GM12878 (cell line): Measurements from ENCODE around the gene SLC47A2. TPM values are rescaled to one million over a fixed set of nuclear protein-coding genes. Genes with fewer than 3 reads are reported as not detected.

Experiments used
- ATAC-seq: fragments of 200-7000 bp; cut with Tn5 transposase; 3 replicates; pipeline ENCODE4 v1.9.1; 2020; ENCODE audit warnings: mild to moderate bottlenecking, moderate library complexity
- BruUV-seq: library from RNA; stranded (reverse); fragments of 400-500 nt; replicated peaks from 2 replicates; lab custom pipeline; 2021; lab: Mats Ljungman, UMichigan
- CTCF ChIA-PET: fragments of 300-600 bp; sonication (Branson Sonifier 250); formaldehyde crosslinking; extraction: SDS; loops from one replicate; lab custom pipeline; 2021; ENCODE audit warnings: inconsistent platforms; lab: Yijun Ruan, JAX
- POLR2A ChIA-PET: fragments of 350-600 bp; formaldehyde crosslinking; extraction: SDS; loops from one replicate; lab custom pipeline; 2021; ENCODE audit warnings: inconsistent platforms; lab: Charles Lee
- RAD21 ChIA-PET: fragments of 300-600 bp; sonication (Branson Sonifier 250); formaldehyde crosslinking; loops from one replicate; lab custom pipeline; 2023; ENCODE audit warnings: antibody characterized with exemption; ENCODE audit not compliant: unreplicated experiment; lab: Charles Lee
- SMC1A ChIA-PET: fragments of 300-600 bp; sonication (Branson Sonifier 250); formaldehyde crosslinking; loops from one replicate; lab custom pipeline; 2023; ENCODE audit not compliant: unreplicated experiment, uncharacterized antibody; lab: Charles Lee
- DNase-seq: peaks from one replicate; pipeline ENCODE4 v3.0.0-alpha.2; 2011; ENCODE audit warnings: low read depth, low spot score
- FAIRE-seq: peaks from 3 replicates; lab custom pipeline; 2011; peaks lifted over from hg19 to GRCh38; lab: Jason Lieb, UNC
- H2AFZ ChIP-seq: 2 replicates; pipeline ENCODE4 v1.6.0; 2011; ENCODE audit warnings: low read depth, low read length, control low read depth; ENCODE audit not compliant: control insufficient read depth
- H3K27ac ChIP-seq: 2 replicates; pipeline ENCODE4 v1.5.1; 2011; ENCODE audit warnings: control low read depth; ENCODE audit not compliant: control insufficient read depth, insufficient read depth
- H3K27me3 ChIP-seq, 2 experiments: replicated peaks in 1 of 2; 2 replicates each; pipeline versions ENCODE4 v1.6.0 to v1.6.1; 2011; ENCODE audit warnings: low read length in 1 of 2; ENCODE audit not compliant: control insufficient read depth in 2 of 2, insufficient read depth in 2 of 2
- H3K36me3 ChIP-seq, 2 experiments: 2 replicates each; pipeline ENCODE4 v1.5.1; 2011; ENCODE audit warnings: low read length in 1 of 2; ENCODE audit not compliant: control insufficient read depth in 2 of 2, insufficient read depth in 2 of 2
- H3K4me1 ChIP-seq: 2 replicates; pipeline ENCODE4 v1.6.1; 2011; ENCODE audit warnings: mild to moderate bottlenecking, low read length, moderate library complexity, mixed read lengths; ENCODE audit not compliant: control insufficient read depth, insufficient read depth
- H3K4me2 ChIP-seq: 2 replicates; pipeline ENCODE4 v1.6.0; 2011; ENCODE audit warnings: control low read depth; ENCODE audit not compliant: control insufficient read depth, insufficient read depth
- H3K4me3 ChIP-seq: fragments of 200-600 bp; sonication (generic); 2 replicates; pipeline ENCODE4 v1.5.1; 2016
- H3K79me2 ChIP-seq: 2 replicates; pipeline ENCODE4 v1.6.0; 2011; ENCODE audit warnings: low read length; ENCODE audit not compliant: control insufficient read depth, insufficient read depth
- H3K9ac ChIP-seq: 2 replicates; pipeline ENCODE4 v1.8.0; 2011; ENCODE audit warnings: low read length, control low read depth, mixed read lengths; ENCODE audit not compliant: control insufficient read depth, insufficient read depth
- H3K9me3 ChIP-seq: replicated peaks from 3 replicates; pipeline ENCODE4 v1.5.1; 2011; ENCODE audit warnings: mild to moderate bottlenecking, low read length; ENCODE audit not compliant: control insufficient read depth, insufficient read depth
- H4K20me1 ChIP-seq: 2 replicates; pipeline ENCODE4 v1.6.0; 2011; ENCODE audit not compliant: control insufficient read depth, insufficient read depth
- ASH2L ChIP-seq: fragments of 300-600, 200-600 bp; sonication (generic); IDR thresholded peaks from 2 replicates; pipeline ENCODE4 v1.6.1; 2017; ENCODE audit warnings: low read depth, mild to moderate bottlenecking, borderline replicate concordance
- CHD4 ChIP-seq: fragments of 200-600 bp; sonication (generic); IDR thresholded peaks from 2 replicates; pipeline ENCODE4 v1.6.1; 2016; ENCODE audit warnings: mild to moderate bottlenecking
- E2F8 ChIP-seq: fragments of 450-650 bp; IDR thresholded peaks from 2 replicates; pipeline ENCODE4 v1.6.1; 2018; ENCODE audit warnings: mild to moderate bottlenecking, low read depth, moderate library complexity; ENCODE audit not compliant: partially characterized antibody
- IKZF1 ChIP-seq: fragments of 450-650 bp; conservative IDR thresholded peaks from 2 replicates; pipeline ENCODE4 v1.6.1; 2017; ENCODE audit warnings: antibody characterized with exemption, mild to moderate bottlenecking
- JUNB ChIP-seq: IDR thresholded peaks from 2 replicates; pipeline ENCODE4 v1.6.1; 2016; ENCODE audit warnings: antibody characterized with exemption, mild to moderate bottlenecking
- KAT2A ChIP-seq: conservative IDR thresholded peaks from 2 replicates; pipeline ENCODE4 v1.6.1; 2011; ENCODE audit warnings: low read depth, low read length; ENCODE audit not compliant: control insufficient read depth
- NRF1 ChIP-seq: conservative IDR thresholded peaks from 2 replicates; pipeline ENCODE4 v1.6.1; 2011; ENCODE audit warnings: mild to moderate bottlenecking, low read depth, low read length, improper control_type of control experiment
- PRDM15 ChIP-seq: fragments of 450-650 bp; formaldehyde crosslinking; IDR thresholded peaks from 2 replicates; pipeline ENCODE4 v1.4.0; 2020; ENCODE audit warnings: mild to moderate bottlenecking, moderate library complexity
- SMC3 ChIP-seq: IDR thresholded peaks from 2 replicates; pipeline ENCODE4 v1.6.1; 2011; ENCODE audit warnings: low read length, improper control_type of control experiment, borderline replicate concordance
- STAT3 ChIP-seq: IDR thresholded peaks from 2 replicates; pipeline ENCODE4 v1.6.1; 2011; ENCODE audit warnings: low read depth, low read length, improper control_type of control experiment
- SUPT20H ChIP-seq: IDR thresholded peaks from 2 replicates; pipeline ENCODE4 v1.6.1; 2011; ENCODE audit warnings: low read depth, mild to moderate bottlenecking, low read length, moderate library complexity, borderline replicate concordance; ENCODE audit not compliant: control insufficient read depth
- ZNF592 ChIP-seq: fragments of 450-650 bp; IDR thresholded peaks from 2 replicates; pipeline ENCODE4 v1.6.1; 2017; ENCODE audit warnings: mild to moderate bottlenecking, moderate library complexity
- WGBS: methylation state at CpG from one replicate; pipeline ENCODE4 v1.1.6; 2016; ENCODE audit warnings: low lambda C conversion rate; ENCODE audit not compliant: insufficient replicate concordance, insufficient coverage; ENCODE audit errors: missing lambda C conversion rate; 5-methylcytosine and 5-hydroxymethylcytosine counted together
- in situ Hi-C: fragments of 300-500 bp; cut with MboI; formaldehyde crosslinking; loops from 9 replicates; pipeline ENCODE4 v1.14.3; 2018; ENCODE audit warnings: mixed read lengths
- intact Hi-C: fragments of 100-400 bp; cut with micrococcal nuclease; formaldehyde crosslinking; loops from one replicate; pipeline ENCODE4 v1.14.2; 2022; ENCODE audit not compliant: unreplicated experiment
- polyA plus RNA-seq, 11 experiments: library from polyadenylated mRNA; depleted of rRNA in 4 of 11; unstranded in 6 of 11; stranded (reverse) in 5 of 11; fragments of >200 nt; fragmentation: Nextera tagmentation in 4 of 11; fragmentation: Illumina TruSeq in 1 of 11; extraction: Ambion mirVana in 4 of 11; extraction: Trizol in 1 of 11; gene quantifications; 1 replicate in 1 of 11; 2 replicates in 10 of 11; pipeline versions ENCODE4 v1.2.1 to v1.2.3, GENCODE V29; 2011 to 2016; ENCODE audit warnings: inconsistent platforms in 2 of 11, missing spikeins in 2 of 11, low read depth in 1 of 11
- total RNA-seq, 4 experiments: library from RNA; depleted of rRNA in 3 of 4; stranded (reverse); fragments of >200 nt in 3 of 4; fragmentation: Illumina TruSeq in 1 of 4; extraction: Trizol in 1 of 4; gene quantifications; 2 replicates each; pipeline versions ENCODE4 v1.2.1 to v1.2.3, GENCODE V29; 2013 to 2021

Gene SLC47A2
- total and polyA plus RNA-seq, 10 of the 15 experiments (the other 5 are each of a cell fraction or from before 2014, with no cell fraction given): not detected

GRCh38 chr17:19760746-19761145 is 44.4 kb upstream of the SLC47A2 start:
- CTCF ChIA-PET: no interaction called here
- TF ChIP-seq PRDM15 (CRISPR knock-in tag): no peak
- no peak for TF ChIP-seq KAT2A
- TF ChIP-seq STAT3: no peak
- TF ChIP-seq NRF1: no peak
- TF ChIP-seq IKZF1: no peak
- TF ChIP-seq SUPT20H: no peak
- no peak for TF ChIP-seq ASH2L
- no peak for TF ChIP-seq E2F8
- TF ChIP-seq JUNB: no peak
- no peak for TF ChIP-seq SMC3
- TF ChIP-seq ZNF592: no peak
- TF ChIP-seq CHD4: no peak

More at GRCh38 chr17:19760746-19761145, 44.4 kb upstream of the SLC47A2 start:
- no peaks in the 10 kb centered on the region for H3K27me3 ChIP-seq
- no peak for FAIRE-seq
- no peak overlapping the region for H3K9ac ChIP-seq
- H3K4me1 ChIP-seq: peaks cover 5% of the 10 kb centered on the region
- DNase-seq: no peak
- ChIA-PET RAD21 (no interaction called here), POLR2A (no interaction called here), SMC1A (no interaction called here)
- in situ Hi-C loops: loop anchor here (5.0 kb wide), 1 partner anchor 393 kb away; no protein-coding TSS in a partner anchor
- ATAC-seq: no peak
- H3K79me2 ChIP-seq: no peaks in the 10 kb centered on the region
- no peak overlapping the region for H2AFZ ChIP-seq
- H4K20me1 ChIP-seq: no peaks in the 10 kb centered on the region
- intact Hi-C loops: no loop called here
- H3K9me3 ChIP-seq: no peaks in the 10 kb centered on the region
- H3K36me3 ChIP-seq: no peaks in the 10 kb centered on the region
- 22% methylated on average over 9 of the region's 9 CpGs for WGBS
- no TSS peak for BruUV-seq
- no peak overlapping the region for H3K4me3 ChIP-seq
- no peak overlapping the region for H3K27ac ChIP-seq
- H3K4me2 ChIP-seq: no peak overlapping the region
